Dermis blood vessel endothelial cell (primary cell): ENCODE data around the gene POLA1. TPM values are rescaled to one million over a fixed set of nuclear protein-coding genes. Genes with fewer than 3 reads are reported as not detected.

Experiments used
- DNase-seq: peaks from one replicate; pipeline ENCODE4 v3.0.0; 2010
- total RNA-seq: library from RNA; depleted of rRNA; stranded (reverse); fragments of >200 nt; gene quantifications from 2 replicates; pipeline ENCODE4 v1.2.3, GENCODE V29; 2014

The POLA1 gene
- total RNA-seq, 1 donor from 2014 or later = 12.6 TPM

DNA sequence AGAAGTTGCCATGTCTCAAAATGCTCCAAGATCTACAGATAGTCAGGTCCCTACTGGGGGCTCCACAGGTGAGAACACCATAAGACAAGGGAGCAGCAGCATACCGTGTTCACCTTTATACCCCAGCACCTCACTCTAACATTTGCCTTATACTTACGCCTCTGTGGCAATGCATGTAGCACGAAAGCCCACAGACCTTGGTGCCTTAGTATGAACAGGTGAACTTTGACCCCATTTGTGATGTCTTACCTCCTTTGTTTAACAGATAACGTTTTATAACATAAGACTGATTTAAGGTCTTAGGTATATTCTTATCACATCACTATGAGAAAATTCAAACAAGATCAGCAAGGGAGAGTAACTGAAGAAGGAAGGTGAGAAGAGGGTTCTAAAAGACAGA is 193.2 kb downstream of the POLA1 start:
- DNase-seq = no peak

DNA sequence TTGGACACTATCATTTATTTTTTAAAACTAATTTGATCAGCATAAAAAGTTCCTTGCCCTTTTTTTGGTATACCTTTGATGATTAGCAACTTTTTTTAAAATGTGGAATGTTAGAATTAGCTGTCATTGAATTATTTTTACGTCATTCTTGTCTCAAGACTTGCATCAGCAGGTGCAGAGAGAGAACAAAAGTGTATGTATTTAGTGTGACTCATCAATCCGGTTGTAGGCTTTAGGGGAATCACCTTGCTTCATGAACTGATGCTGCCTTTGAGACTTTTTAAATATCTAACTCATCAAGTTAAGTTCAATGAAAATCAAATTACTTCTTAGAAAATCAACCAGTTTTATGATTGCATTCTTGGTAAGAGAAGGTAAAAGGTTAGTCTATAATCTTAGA is 197.0 kb downstream of the POLA1 start:
- DNase-seq = no peak

DNA sequence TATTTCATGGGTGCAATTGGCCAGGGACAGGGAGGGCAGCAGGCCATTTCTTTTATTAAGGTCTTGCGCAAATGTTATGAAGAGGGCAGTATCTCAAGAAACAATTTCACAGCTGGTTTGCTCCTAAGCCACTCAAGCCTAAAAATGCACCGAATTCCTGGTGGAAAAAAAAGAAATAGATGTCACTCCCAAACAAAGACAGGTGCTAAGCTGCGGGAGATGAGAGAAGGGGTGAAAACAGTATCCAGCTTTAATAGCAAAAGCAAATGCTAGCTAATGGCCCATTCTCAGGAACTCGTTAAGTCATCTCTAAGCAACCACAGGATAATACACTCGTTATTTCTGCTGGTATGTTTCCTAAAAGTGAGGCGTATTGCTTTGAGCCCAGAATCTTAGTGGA is 205.7 kb downstream of the POLA1 start:
- no peak for DNase-seq

DNA sequence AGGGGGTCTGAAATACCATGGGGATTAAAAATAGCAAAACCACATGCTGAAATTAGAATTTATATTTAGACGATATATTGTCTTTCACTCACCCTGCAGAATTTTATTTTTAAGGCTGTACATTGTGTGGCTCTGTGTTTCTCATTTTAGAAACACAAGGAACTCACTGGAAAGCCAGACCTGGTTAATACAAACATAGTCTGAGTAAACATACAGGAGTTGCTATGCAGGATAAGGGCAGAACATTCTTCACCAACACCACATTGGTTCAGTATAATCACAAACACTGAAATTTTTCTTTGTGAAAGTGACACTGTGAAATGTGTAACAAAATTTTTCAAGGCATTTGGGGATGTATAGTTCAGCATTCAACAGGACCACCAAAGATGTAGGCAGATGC is 206.5 kb downstream of the POLA1 start:
- DNase-seq = no peak

DNA sequence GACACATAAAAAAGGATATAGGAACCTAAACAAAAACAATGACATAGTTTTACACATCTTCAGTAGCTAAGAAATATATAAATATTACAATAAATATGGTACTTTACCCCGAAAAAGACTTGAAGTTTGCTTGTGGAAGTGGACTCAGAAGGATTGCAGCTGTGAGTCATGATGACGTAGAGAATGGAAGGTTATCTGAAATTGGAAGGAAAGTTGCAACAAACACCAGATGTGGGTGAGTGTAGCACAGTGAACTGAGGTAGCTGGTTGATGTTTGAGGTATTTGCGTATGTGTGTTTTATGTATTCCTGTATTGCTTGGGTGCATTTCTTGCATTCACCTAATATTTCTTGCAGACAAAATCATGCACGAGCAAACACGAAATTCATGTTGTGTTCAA is 209.1 kb downstream of the POLA1 start:
- DNase-seq = peak; percentile 3

DNA sequence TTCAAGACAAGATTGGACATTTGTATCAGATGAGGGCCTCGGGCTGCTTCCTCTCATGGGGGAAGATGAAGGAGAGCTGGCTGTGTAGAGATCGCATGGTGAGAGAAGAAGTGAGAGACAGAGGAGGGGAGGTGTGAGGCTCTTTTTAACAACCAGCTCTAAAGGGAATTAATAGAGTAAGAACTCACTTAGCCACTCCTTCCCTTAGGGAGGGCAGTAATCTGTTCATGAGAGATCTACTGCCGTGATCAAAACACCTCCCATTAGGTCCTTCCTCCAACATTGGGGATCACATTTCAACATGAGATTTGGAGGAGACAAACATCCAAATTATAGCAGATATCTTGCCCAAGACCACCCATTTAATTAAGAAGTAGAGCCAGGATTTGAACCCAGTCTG is 225.0 kb downstream of the POLA1 start:
- no peak for DNase-seq

DNA sequence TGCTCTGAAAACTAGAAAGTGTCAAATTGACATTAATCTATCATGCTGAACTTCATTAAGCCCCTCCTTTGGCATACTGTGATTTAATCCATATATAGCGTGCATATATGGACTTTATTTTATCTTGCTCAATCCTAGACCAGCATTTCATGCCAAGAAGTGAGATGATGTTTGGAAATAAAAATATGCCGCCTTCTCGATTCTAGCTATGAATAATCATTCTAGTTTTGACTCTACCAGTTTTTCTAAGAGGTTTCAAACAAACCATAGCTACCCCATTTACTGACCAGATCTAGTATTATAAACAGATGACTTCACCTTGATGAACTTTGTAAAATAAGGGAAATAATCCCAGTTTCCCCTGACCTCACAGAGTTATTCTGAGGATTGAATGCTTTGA is 227.1 kb downstream of the POLA1 start:
- DNase-seq = no peak

DNA sequence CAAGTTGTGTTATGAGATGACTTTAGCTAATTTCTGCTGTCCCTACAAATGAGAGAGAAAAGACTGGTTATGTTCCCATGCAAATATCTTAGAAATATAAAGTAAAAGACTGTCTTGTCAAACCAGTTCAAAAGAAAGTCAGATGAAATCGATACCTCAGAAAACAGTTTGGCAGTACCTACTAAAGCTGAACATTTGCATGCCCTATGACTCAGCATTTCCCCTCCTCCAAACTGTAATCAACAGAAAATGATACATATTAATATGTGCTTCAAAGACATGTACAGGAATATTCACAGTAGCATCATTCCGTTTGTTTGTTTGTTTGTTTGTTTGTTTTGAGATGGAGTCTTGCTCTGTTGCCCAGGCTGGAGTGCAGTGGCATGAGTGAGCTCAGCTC is 231.7 kb downstream of the POLA1 start:
- peak; percentile 8 for DNase-seq

DNA sequence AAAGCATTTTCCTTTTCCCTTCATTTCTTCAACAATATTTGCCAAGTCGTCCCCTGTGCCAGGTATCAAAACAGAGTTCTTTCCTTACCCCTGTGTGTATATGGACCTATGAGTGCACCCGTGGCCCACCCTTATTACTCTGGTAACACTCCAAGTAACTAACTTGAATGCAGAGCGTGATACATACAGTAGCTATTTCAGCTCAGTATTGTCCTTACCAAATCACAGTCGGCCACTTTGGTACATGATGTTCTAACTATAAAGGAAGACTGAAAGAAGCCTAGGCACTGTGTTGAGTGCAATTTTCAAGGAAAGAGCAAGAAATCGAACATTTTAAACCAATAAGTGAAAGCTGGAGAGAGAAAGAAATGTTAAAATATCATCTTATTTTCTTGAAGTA is 233.7 kb downstream of the POLA1 start:
- DNase-seq = no peak

DNA sequence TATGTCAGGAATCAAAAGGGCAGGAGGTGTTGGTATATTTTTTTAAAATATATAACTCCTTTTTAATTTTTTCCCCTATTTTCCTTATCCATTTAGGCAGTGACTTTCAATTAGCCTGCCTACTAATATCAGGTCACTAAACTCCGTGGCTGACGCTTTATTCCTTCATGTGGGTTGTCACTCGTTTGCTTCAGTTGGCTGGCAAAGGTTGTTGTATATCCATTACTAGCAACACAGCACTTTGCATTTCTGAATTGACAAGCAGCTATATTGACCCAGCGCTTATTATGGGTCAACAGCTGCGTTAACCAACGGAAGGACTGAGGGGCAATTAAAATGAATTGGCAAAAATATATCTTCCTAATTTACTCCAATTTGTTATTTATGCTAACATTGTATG is 234.4 kb downstream of the POLA1 start:
- no peak for DNase-seq

DNA sequence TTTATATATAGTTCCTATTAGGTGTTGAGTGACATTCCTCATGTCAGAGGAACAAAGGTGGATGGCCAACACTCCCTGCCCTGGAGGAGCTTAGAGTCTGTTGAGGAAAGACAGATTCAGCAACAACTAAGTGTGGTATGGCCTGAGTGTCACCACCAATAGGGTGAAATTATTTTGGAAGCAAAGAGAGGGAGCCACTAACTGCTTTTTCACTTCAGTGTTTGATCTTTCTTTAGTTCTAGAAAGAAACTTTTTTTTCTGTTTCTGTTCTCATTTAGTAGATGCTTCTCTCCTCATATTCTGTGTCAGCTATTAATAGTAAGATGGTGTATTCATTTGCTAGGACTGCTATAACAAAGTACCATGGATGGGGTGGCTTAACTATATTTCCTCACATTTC is 240.6 kb downstream of the POLA1 start:
- DNase-seq = no peak

DNA sequence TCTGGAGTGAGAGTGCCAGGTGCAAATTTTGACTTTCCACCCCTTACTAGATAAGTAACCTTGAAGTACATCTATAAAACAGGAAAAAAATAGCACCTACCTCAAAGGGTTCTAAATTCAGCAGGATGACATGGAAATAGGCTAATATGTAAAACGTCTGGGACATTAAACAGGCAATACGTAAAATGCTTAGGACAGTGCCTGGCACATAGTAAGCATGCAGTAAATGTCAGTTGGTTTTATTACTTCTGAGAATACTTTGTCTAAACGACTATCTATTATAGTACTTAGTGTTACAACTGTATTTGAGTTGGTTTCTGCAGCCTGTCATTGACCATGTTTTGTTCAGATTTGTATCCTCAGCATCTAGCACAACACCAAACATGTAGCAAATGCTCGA is 251.3 kb downstream of the POLA1 start:
- DNase-seq = no peak

DNA sequence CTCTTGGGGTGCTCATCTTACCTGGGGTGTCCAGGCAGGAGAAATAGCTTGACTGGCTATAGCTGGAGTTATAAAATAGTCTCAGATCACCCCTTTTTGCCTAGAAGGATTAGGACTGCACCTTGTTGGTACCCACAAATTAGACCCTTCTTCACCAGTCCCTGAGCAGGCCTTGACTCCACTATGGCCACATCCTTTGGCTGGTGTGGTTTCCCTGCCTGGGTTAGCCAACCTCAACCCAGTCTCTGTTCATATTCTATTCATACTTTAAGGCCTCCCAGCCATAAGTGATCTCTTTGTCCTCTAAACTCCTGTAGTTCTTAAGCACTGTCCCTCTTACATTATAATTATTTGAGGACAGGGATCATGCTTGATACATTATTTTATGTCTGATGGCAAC is 252.7 kb downstream of the POLA1 start:
- no peak for DNase-seq

DNA sequence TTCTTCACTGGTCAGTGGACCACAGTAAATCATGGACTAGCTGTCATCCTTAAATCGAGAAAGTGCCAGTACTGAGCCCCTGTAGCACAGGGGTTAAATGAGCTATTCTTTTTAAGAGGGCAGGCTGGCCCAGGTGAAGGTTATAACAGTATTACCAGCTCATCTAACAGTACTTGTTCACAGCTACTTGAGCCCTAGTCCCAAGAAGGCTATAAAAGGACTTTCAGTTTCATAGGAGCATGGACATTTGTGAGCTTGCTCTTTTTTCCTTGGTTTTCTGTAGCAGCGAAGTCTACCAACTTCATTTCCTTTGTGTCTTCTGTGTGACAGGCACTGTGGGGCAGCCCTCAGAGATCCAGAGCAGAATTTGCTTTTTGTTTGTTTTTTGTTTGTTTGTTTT is 261.0 kb downstream of the POLA1 start:
- no peak for DNase-seq

DNA sequence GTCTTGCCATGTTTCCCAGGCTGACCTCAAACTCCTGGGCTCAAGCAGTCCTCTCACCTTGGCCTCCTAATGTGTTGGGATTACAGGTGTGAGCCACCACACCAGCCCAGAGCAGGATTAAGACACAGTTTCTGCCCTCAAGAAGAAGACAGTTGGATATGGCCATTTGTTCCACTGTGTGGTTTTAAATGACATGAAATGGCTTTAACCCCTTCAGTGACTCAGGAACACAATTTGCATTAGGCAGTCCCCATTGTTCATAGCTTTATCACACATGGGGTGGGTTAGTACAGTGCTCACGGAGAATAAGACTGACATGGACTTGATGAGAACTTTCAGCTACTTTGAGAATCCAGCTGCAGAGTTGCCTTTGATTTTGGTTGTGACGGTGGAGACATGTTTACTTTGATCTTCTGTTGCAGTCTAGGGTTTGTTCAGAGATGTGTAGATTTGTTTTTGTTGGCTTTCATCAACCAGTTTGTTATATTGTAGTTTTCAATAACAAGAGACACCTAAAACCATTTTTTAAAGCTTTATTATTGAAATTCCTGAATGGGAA is 261.7 kb downstream of the POLA1 start:
- DNase-seq = no peak

DNA sequence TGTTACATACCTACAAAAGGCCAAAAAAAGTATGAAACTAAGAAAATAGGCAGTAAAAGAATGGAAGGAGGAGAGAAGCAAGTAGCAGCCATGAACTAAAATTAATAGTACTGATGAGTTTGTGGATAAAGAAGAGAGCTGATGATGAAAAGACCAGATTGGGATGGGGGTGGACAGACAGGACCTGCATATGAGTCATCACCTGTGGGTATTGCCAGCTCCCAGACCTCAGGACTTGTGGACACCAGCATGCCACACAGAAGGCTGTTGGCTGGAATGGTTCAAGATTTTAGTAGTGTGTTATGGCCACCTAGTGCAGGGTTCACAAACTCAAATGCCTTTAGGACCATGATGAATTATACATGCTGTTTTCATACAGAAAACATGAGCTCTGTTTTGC is 263.1 kb downstream of the POLA1 start:
- DNase-seq = no peak

DNA sequence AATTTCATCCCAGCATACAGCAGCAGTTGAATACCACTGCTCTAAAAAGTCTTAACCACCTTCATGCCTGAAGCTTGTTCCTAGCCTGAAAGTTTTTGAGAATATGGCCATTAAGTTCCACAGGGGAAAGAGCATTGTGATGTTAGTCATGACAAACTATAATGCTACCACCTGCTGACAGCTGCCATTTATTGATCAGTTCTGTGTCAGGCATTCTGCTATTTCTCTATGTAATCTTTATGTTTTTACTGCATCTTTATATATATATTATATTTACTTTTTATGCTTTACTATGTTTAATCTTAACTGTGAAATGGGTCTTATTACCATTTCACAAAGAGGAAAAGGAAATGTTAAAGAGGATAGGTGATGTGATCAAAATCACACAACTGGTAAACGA is 268.1 kb downstream of the POLA1 start:
- no peak for DNase-seq

DNA sequence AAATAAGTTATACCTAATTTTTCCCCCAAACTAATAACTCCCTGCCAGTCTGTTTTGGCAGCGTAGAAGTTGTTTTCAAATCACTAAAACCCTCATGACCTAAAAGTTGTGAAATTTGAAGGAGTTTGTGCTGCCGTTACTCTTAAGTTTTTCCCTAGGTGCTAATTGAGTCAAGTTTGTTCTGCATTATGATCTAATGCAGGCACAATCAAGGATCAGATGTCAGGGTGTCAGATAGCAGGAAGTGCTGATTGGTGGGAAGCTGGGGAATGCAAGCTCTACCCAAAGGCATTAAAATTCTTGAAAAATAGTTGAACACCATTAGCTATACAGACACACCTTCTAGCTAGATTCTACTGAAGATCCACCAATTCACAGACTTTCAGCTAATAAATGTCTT is 270.1 kb downstream of the POLA1 start:
- DNase-seq = no peak

DNA sequence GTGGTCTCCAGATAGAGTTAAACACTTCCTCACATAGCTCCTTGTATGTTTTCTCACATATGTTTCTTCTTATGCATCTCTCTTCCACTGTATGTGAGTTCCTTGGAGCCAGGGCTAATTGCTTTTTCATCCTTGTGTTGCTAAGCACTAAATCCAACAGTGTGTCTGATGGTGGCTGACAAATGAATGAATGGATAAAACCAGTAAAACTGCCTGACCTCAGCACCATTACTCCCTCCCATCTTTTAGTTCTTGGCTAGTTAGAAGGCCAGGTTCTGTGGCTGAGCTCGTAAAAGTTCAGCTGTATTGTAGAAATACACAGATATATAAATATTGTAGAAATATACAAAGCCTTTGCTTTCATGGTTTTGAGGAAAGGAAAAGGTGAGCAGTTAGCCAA is 271.7 kb downstream of the POLA1 start:
- no peak for DNase-seq

DNA sequence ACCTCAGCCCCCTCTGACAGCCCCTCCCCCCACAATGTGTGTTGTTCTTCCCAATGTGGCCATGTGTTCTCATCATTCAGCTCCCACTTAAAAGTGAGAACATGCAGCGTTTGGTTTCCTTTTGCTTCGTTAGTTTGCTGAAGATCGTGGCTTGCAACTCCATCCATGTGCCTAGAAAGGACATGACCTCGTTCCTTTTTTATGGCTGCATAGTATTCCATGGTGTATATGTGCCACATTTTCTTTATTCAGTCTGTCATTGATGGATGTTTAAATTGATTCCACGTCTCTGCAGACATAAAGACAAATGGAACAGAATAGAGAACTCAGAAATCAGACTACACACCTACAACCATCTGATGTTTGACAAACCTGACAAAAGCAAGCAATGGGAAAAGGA is 276.1 kb downstream of the POLA1 start:
- no peak for DNase-seq

DNA sequence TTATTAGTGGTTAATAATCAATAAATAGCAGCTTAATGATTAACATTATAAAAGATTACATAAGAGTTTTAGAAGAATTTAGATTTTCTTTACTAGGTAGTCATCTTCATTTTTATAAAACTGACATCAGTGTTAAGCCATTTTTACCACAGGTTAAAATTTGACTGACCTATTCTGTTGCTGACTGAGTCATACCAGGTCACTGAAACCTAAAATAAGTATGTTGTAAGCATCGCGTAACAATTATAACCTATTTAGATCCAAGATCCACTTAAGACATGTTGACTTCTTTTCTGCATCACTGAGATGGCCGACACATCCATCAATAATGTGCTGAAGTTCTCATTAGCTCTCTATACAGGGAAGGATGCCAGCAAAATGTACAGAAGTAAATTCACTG is 285.4 kb downstream of the POLA1 start:
- DNase-seq = no peak

DNA sequence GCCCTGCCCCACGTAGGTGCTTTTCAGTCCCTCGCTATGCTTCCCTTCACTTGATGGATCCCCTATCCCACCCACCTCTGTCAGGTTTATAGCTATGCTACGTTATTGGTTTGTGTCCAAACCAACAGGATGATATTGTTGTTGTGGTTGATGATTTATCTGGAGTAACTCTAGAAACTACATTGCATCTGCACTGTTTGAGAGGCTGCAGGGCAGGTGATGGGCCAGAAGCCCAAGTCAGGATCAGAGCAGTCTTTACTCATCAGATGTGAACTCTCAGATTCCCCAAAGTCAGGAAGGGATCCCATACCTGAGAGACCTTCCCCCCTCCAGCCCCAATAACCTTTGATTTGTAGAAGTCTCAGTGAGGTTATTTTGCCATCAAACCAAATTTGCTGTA is 287.3 kb downstream of the POLA1 start:
- no peak for DNase-seq

DNA sequence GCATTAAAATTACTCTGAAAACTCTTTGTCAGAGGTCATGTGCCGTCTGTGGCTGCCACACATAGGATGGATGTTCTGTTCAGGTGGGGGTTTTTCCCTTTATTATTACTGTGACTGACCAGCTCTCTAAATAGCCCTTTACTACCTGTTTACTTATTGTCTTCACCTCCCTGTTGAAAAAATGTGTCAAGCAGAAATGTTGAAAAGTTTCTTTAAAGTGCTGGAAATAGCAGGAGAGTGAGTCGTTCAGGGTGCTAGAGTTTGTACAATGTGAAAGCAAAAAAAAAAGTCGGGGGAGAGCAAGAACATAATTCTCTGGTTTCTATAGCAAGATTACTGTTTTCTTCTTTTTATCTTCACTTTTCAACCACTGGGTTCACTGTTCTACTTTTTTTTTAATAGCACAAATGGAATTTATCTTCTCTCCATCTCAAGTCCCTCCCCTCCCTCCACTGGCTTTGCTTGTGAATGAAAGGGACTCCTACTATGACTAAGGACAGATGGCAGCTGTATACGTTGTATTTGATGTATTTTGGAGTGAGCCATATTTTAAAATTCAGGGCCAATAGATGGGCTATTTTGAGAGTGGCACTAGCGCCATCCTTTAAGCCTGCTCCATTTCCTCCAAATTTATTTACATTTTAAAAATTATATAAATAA is 288.7 kb downstream of the POLA1 start:
- no peak for DNase-seq

DNA sequence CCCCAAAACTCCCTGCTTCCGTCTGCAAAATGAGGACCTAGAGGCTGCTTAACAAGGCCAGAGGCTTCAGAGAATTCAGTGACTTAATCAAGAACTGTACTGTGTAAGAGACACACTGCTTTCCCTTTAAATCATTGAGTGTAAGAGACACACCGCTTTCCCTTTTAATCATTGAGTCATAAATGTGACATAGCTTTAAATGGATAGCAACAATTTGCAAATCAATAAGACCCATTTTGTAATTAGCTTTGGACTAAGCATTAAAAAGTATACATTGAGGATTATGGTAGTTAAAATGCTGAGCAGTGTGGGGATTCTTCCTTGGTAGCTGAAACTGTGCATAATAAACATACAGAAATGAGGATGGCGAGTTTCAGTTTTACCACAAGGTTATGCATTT is 290.2 kb downstream of the POLA1 start:
- DNase-seq = no peak

DNA sequence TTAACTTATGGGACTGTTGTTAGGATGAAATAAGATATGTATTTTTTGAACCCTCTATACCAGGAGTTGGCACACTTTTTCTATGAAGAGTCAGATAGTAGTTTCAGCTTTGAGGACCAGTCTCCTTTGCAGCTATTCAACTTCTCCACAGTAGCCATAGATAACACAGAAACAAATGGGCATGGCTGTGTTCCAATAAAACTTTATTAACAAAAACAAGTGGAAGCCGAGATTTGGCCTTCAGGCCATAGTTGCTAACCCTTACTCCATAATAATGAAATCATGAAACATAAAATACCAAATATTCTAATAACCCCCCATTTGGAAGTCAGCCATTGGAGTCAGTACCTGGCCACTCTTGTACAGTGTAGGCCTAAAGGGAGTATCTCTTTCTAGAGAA is 291.4 kb downstream of the POLA1 start:
- no peak for DNase-seq
